ENCODE measurements around the gene RPS2.

The RPS2 gene

DNA sequence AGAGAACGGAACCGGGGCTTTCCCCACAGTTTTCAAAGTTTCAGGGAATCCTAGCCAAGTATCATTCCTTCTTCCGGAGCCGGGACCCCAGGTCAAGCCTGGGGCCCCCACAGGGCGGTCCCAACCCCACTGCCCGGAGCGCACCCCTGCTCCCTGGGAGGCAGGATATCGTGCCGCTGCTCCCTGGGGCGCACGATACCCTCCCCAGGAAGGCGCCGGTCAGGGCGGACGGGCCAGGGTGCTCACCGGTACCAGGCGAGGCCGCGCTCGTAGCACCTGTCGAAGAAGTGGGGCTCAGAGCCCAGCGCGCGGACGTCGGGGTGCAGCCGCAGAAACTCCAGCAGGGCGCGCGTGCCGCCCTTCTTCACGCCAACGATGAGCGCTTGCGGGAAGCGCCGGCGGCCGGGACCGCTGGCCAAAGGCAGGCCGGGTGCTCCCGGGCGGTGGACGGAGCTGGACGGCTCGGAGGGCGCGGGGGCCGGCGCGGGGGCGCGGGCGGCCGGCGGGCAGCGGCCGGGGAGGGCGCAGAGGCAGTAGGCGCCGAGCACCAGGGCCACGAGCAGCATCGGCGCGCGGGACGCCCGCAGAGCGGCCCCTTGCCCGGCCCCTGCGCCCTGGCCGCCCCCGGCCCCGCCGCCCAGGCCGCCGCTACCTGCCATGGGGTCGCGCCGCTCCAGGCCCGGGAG is 46.8 kb downstream of the RPS2 start:
- no peak for DNase-seq

GRCh38 chr16:1917056-1917664 is 47.5 kb downstream of the RPS2 start:
- no peak for DNase-seq

GRCh38 chr16:1916640-1916990 is 48.0 kb downstream of the RPS2 start:
- DNase-seq, result no peak

- DNase-seq, result no peak
These were observed 48.6 kb downstream of the RPS2 start for GRCh38 chr16:1915732-1916639.

DNA sequence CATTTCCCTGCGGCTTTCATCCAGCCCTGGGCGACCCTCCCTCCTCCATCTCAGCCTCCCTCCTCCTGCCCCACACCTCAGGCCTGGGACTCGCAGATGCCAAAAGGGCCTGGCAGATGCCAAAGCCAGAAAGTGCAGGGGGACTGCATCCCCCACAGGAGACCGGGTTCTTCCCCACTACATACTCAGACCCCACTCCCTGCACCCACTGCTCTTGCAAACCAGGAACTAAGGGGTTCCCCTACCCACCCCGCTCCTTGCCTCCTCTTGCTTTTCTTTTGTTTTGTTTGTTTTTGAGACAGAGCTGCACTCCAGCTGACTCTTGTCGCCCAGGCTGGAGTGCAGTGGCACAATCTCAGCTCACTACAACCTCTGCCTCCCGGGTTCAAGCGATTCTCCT is 49.6 kb downstream of the RPS2 start:
- no peak for DNase-seq

GRCh38 chr16:1914084-1914608 is 50.5 kb downstream of the RPS2 start:
- no peak for DNase-seq

- no peak for DNase-seq
These were observed 51.1 kb downstream of the RPS2 start for GRCh38 chr16:1913327-1914083.

GRCh38 chr16:1912215-1912543 is 52.4 kb downstream of the RPS2 start:
- no peak for DNase-seq

Measured in activated CD4-positive, alpha-beta T cell treated with anti-CD3 and anti-CD28 coated beads, Interleukin-10, Interleukin-2, amounts not matched to agents 100 ng/mL and 50 ng/mL, durations not matched to agents 16 hours and 8 hours (primary cell).